SK-N-SH (cell line): ENCODE results near the gene PDE4D. TPM values are rescaled to one million over a fixed set of nuclear protein-coding genes. Genes with fewer than 3 reads are reported as not detected.

ENCODE experiments used
- CTCF ChIA-PET: fragments of 300-600, 350-600 bp; formaldehyde crosslinking; extraction: SDS; loops from one replicate; lab custom pipeline; 2021; lab: Yijun Ruan, JAX
- POLR2A ChIA-PET: fragments of 350-600 bp; sonication (Branson Sonifier 250); formaldehyde crosslinking; extraction: SDS; loops from one replicate; lab custom pipeline; 2020; ENCODE audit warnings: antibody characterized with exemption, inconsistent platforms; lab: Yijun Ruan, JAX
- DNase-seq: peaks from one replicate; pipeline ENCODE4 v3.0.0; 2012
- H2AFZ ChIP-seq: fragments of 200-600 bp; sonication (generic); 2 replicates; pipeline ENCODE4 v1.8.1; 2016; ENCODE audit warnings: antibody characterized with exemption, mild to moderate bottlenecking, low read depth
- H3F3A ChIP-seq: fragments of 200-600 bp; sonication (generic); replicated peaks from 2 replicates; pipeline ENCODE3; 2016; ENCODE audit warnings: antibody characterized with exemption, mild to moderate bottlenecking; ENCODE audit not compliant: insufficient read depth
- H3K27ac ChIP-seq, 2 experiments: fragments of 200-500 bp in 1 of 2; fragments of 200-600 bp in 1 of 2; sonication (Bioruptor generic) in 1 of 2; sonication (generic), shearing (Covaris generic) in 1 of 2; 2 replicates each; pipeline versions ENCODE4 v1.5.1 to v1.6.1; 2014 to 2016; ENCODE audit warnings: low read depth in 2 of 2, inconsistent platforms in 1 of 2, low read length in 1 of 2, mild to moderate bottlenecking in 1 of 2, mixed read lengths in 1 of 2
- H3K27me3 ChIP-seq: fragments of 200-600 bp; sonication (generic), shearing (Covaris generic); 2 replicates; pipeline ENCODE4 v1.6.1; 2016; ENCODE audit warnings: mixed run types; ENCODE audit not compliant: insufficient read depth
- H3K36me3 ChIP-seq, 2 experiments: fragments of 200-500 bp in 1 of 2; fragments of 200-600 bp in 1 of 2; sonication (Bioruptor generic) in 1 of 2; sonication (generic) in 1 of 2; replicated peaks in 1 of 2; 2 replicates each; pipeline versions ENCODE3 to v1.5.1; 2014 to 2016; ENCODE audit warnings: low read length in 1 of 2, mild to moderate bottlenecking in 1 of 2; ENCODE audit not compliant: insufficient read depth in 2 of 2, control insufficient read depth in 1 of 2
- H3K4me1 ChIP-seq, 2 experiments: fragments of 200-500 bp in 1 of 2; fragments of 200-600 bp in 1 of 2; sonication (Bioruptor generic) in 1 of 2; sonication (generic), shearing (Covaris generic) in 1 of 2; 2 replicates each; pipeline versions ENCODE4 v1.5.1 to v1.6.1; 2014 to 2016; ENCODE audit warnings: low read depth in 1 of 2, low read length in 1 of 2, mixed run types in 1 of 2; ENCODE audit not compliant: insufficient read depth in 2 of 2, control insufficient read depth in 1 of 2
- H3K4me2 ChIP-seq: fragments of 200-600 bp; sonication (generic), shearing (Covaris generic); 2 replicates; pipeline ENCODE4 v1.6.1; 2017; ENCODE audit warnings: mixed run types
- H3K4me3 ChIP-seq, 2 experiments: fragments of 200-500 bp in 1 of 2; fragments of 200-600 bp in 1 of 2; sonication (Bioruptor generic) in 1 of 2; sonication (generic), shearing (Covaris generic) in 1 of 2; 2 replicates each; pipeline versions ENCODE4 v1.5.1 to v1.8.1; 2014 to 2016; ENCODE audit warnings: low read depth in 2 of 2, inconsistent platforms in 1 of 2, low read length in 1 of 2, mild to moderate bottlenecking in 1 of 2, mixed read lengths in 1 of 2, moderate library complexity in 1 of 2
- H3K79me2 ChIP-seq: fragments of 200-600 bp; sonication (generic); 2 replicates; pipeline ENCODE4 v1.8.1; 2017; ENCODE audit warnings: mild to moderate bottlenecking; ENCODE audit not compliant: insufficient read depth
- H3K9ac ChIP-seq: fragments of 200-600 bp; sonication (generic); 2 replicates; pipeline ENCODE4 v1.6.1; 2017; ENCODE audit warnings: mixed run types
- H3K9me2 ChIP-seq: fragments of 200-600 bp; sonication (generic); 2 replicates; pipeline ENCODE4 v1.6.1; 2017; ENCODE audit warnings: mixed run types
- H3K9me3 ChIP-seq: fragments of 200-600 bp; sonication (generic); 2 replicates; pipeline ENCODE4 v1.6.1; 2017; ENCODE audit warnings: mixed run types, mild to moderate bottlenecking, moderate library complexity
- H4K20me1 ChIP-seq: fragments of 200-600 bp; sonication (generic); 2 replicates; pipeline ENCODE4 v1.6.1; 2017; ENCODE audit warnings: mild to moderate bottlenecking, mixed run types; ENCODE audit not compliant: insufficient read depth
- CTCF ChIP-seq: fragments of 200-600 bp; sonication (generic); IDR thresholded peaks from 2 replicates; pipeline ENCODE4 v1.6.1; 2017; ENCODE audit warnings: antibody characterized with exemption, mild to moderate bottlenecking, moderate library complexity
- FOSL2 ChIP-seq: IDR thresholded peaks from 2 replicates; pipeline ENCODE4 v1.4.0; 2012; ENCODE audit warnings: low read depth, mild to moderate bottlenecking, moderate library complexity, borderline replicate concordance
- JUND ChIP-seq: IDR thresholded peaks from 2 replicates; pipeline ENCODE4 v1.4.0; 2012
- PBX3 ChIP-seq: IDR thresholded peaks from 2 replicates; pipeline ENCODE4; 2012
- RAD21 ChIP-seq: IDR thresholded peaks from 2 replicates; pipeline ENCODE4 v1.6.1; 2012; ENCODE audit warnings: mild to moderate bottlenecking, low read length
- TCF12 ChIP-seq: IDR thresholded peaks from 2 replicates; pipeline ENCODE4 v1.4.0; 2012
- ZBTB33 ChIP-seq: IDR thresholded peaks from 2 replicates; pipeline ENCODE4 v1.4.0; 2012; ENCODE audit warnings: low read depth, borderline replicate concordance
- WGBS: methylation state at CpG from one replicate; pipeline ENCODE4 v1.1.6; 2017; ENCODE audit warnings: low lambda C conversion rate; 5-methylcytosine and 5-hydroxymethylcytosine counted together
- polyA plus RNA-seq, 3 experiments: library from polyadenylated mRNA; depleted of rRNA; stranded (reverse); fragments of >200 nt; gene quantifications; 2 replicates each; pipeline ENCODE4 v1.2.3, GENCODE V29; 2012
- TF ChIP-seq, protein P1 (sequence below): IDR thresholded peaks from 2 replicates; pipeline ENCODE4 v1.4.0; 2012; ENCODE audit warnings: low read depth, borderline replicate concordance

The PDE4D gene
- polyA plus RNA-seq, 1 of the 3 experiments (the other 2 are of a cell fraction) = 2.4 TPM

GRCh38 chr5:59637884-59638580 is 255.5 kb downstream of the PDE4D start:
- Histone ChIP-seq H3K9me2 (no peaks in the 10 kb centered on the region), H3K9ac (no peak overlapping the region), H3K9me3 (no peaks in the 10 kb centered on the region), H3K79me2 (no peaks in the 10 kb centered on the region), H3K4me3 (no peak overlapping the region), H3K4me1 (peaks cover 3 to 8% of the 10 kb centered on the region in 2 experiments; a peak in 2 of 4 replicates), H4K20me1 (no peaks in the 10 kb centered on the region), H3K27me3 (no peaks in the 10 kb centered on the region), H3K36me3 (no peaks in the 10 kb centered on the region), H3K4me2 (peak overlapping the region; percentile 5; the same call in 1 of the 2 replicates), H3K27ac (peak overlapping the region in 1 of 2 experiments; percentile 61; a peak in 2 of 4 replicates), H2AFZ (no peak overlapping the region), H3F3A (peaks cover 17% of the 10 kb centered on the region)
- TF ChIP-seq FOSL2 (peak; percentile 47; the same call in 1 of the 2 replicates), JUND (peak; percentile 40; the same call in 1 of the 2 replicates), ZBTB33 (no peak), PBX3 (peak; percentile 37; the same call in 1 of the 2 replicates)
- TF ChIP-seq, protein P1, sequence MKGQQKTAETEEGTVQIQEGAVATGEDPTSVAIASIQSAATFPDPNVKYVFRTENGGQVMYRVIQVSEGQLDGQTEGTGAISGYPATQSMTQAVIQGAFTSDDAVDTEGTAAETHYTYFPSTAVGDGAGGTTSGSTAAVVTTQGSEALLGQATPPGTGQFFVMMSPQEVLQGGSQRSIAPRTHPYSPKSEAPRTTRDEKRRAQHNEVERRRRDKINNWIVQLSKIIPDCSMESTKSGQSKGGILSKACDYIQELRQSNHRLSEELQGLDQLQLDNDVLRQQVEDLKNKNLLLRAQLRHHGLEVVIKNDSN = no peak
- no peak for DNase-seq
- 57% methylated on average over 4 of the region's 4 CpGs for WGBS
- ChIA-PET CTCF (no interaction called here), POLR2A (no interaction called here)

DNA sequence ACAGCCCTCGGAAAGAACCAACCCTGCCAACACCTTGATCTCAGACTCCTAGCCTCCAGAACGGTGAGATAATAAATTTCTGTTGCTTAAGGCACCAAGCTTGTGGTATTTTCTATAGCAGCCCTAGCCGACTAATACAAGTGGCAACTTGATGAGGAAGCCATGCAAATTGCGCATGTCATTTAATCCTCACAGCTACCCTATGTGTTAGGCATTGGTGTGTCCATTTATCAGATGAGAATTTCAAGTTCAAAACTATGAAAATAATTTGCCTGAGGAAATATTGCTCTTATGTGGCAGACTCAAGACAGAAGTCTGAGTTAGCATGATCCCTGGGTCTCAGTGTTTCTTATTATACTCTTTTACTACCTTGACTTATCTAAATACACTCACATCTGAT is 264.0 kb downstream of the PDE4D start:
- Histone ChIP-seq H3K9me3 (no peaks in the 10 kb centered on the region), H3K9me2 (no peaks in the 10 kb centered on the region), H3F3A (no peaks in the 10 kb centered on the region), H3K4me2 (no peak overlapping the region), H3K27me3 (no peaks in the 10 kb centered on the region), H3K36me3 (no peaks in the 10 kb centered on the region), H2AFZ (no peak overlapping the region), H3K9ac (no peak overlapping the region), H3K27ac (no peak overlapping the region), H3K4me3 (no peak overlapping the region), H4K20me1 (no peaks in the 10 kb centered on the region), H3K79me2 (no peaks in the 10 kb centered on the region), H3K4me1 (no peaks in the 10 kb centered on the region)
- 91% methylated on average over 4 of the region's 4 CpGs for WGBS
- CTCF ChIA-PET = no interaction called here
- POLR2A ChIA-PET = no interaction called here
- DNase-seq = no peak
- TF ChIP-seq TCF12 (no peak), RAD21 (no peak), CTCF (no peak)
